ENCODE measurements around the gene PCTP.

- TF ChIP-seq CTCF (IDR thresholded peaks at IDR 0.05): no peak
- no peak for TF ChIP-seq POLR2AphosphoS5 (IDR thresholded peaks at IDR 0.05)
- no peak for TF ChIP-seq POLR2A (IDR thresholded peaks at IDR 0.05)
- no peak for TF ChIP-seq EP300 (IDR thresholded peaks at IDR 0.05)
Measured at GRCh38 chr17:55777471-55777971, 26.7 kb downstream of the PCTP start.

Measured in stomach (tissue), 4 donors.